Vagina (tissue), 2 donors: ENCODE data around the gene NCAM2.

Source experiments
- POLR2A ChIP-seq, 2 donors: fragments of 450-650 bp; IDR thresholded peaks; one replicate each; pipeline ENCODE4 v1.6.1; 2017; ENCODE audit warnings: antibody characterized with exemption in 2 of 2, mild to moderate bottlenecking in 2 of 2, moderate library complexity in 2 of 2
- POLR2AphosphoS5 ChIP-seq, 2 donors: sonication (generic); formaldehyde crosslinking; IDR thresholded peaks; one replicate each; pipeline ENCODE4 v1.9.0; 2017; ENCODE audit warnings: antibody characterized with exemption in 2 of 2, mild to moderate bottlenecking in 2 of 2, low read depth in 1 of 2; ENCODE audit not compliant: insufficient read depth in 1 of 2
- TF ChIP-seq, protein P1 (sequence below), 3 experiments: fragments of 450-650 bp in 2 of 3; fragments of 200-600 bp in 1 of 3; sonication (generic) in 1 of 3; IDR thresholded peaks; one replicate each; pipeline ENCODE4 v1.5.1; 2017 to 2019; ENCODE audit warnings: antibody characterized with exemption in 3 of 3, mild to moderate bottlenecking in 2 of 3, moderate library complexity in 2 of 3

DNA sequence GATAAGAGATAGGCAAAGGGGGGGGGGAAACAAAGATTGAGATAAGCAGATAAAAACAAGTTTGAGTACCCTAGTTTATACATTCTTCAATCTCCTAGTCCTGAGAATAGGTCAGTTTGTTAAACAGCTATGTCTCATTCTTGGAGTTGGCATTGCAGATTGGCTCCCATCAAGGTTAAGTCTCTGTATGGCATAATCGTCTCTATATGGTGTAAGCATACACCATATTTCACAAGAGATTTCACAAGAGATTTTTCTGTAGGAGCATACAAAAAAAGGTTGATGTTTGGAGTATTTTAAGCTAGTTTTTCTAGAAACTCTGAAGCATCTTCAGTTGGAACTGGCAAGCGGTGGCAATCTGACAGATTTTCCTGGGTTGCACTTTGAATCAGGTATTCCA lies 35.8 kb downstream of the NCAM2 start:
- TF ChIP-seq, protein P1, sequence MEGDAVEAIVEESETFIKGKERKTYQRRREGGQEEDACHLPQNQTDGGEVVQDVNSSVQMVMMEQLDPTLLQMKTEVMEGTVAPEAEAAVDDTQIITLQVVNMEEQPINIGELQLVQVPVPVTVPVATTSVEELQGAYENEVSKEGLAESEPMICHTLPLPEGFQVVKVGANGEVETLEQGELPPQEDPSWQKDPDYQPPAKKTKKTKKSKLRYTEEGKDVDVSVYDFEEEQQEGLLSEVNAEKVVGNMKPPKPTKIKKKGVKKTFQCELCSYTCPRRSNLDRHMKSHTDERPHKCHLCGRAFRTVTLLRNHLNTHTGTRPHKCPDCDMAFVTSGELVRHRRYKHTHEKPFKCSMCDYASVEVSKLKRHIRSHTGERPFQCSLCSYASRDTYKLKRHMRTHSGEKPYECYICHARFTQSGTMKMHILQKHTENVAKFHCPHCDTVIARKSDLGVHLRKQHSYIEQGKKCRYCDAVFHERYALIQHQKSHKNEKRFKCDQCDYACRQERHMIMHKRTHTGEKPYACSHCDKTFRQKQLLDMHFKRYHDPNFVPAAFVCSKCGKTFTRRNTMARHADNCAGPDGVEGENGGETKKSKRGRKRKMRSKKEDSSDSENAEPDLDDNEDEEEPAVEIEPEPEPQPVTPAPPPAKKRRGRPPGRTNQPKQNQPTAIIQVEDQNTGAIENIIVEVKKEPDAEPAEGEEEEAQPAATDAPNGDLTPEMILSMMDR (IDR thresholded peaks at IDR 0.05), result no peak
- TF ChIP-seq POLR2A (IDR thresholded peaks at IDR 0.05) (no peak), POLR2AphosphoS5 (IDR thresholded peaks at IDR 0.05; ENCODE audit: insufficient read depth in 1 of 2, low read depth in 1 of 2) (no peak)
